Breast epithelium (tissue), 3 donors: ENCODE data around the gene KIAA0040.
A peak's percentile ranks its signal among the peaks of the same experiment; 100 is the strongest.

ENCODE experiments used
- CTCF ChIP-seq, 3 donors: fragments of 450-650 bp; IDR thresholded peaks; one replicate each; pipeline ENCODE4 v1.5.1; 2016 to 2017; ENCODE audit warnings: antibody characterized with exemption in 3 of 3, mild to moderate bottlenecking in 3 of 3, moderate library complexity in 3 of 3
- POLR2A ChIP-seq: fragments of 450-650 bp; IDR thresholded peaks from one replicate; pipeline ENCODE4 v1.6.1; 2016; ENCODE audit warnings: antibody characterized with exemption, mild to moderate bottlenecking, moderate library complexity
- POLR2AphosphoS5 ChIP-seq, 3 donors: sonication (generic); formaldehyde crosslinking; IDR thresholded peaks; one replicate each; pipeline ENCODE4 v1.6.1; 2017; ENCODE audit warnings: antibody characterized with exemption in 3 of 3

GRCh38 chr1:175152006-175152652 is 40.4 kb downstream of the KIAA0040 start:
- TF ChIP-seq CTCF (IDR thresholded peaks at IDR 0.05) = peak; percentile 38 to 87 (median 83)
- TF ChIP-seq POLR2A = no peak
- no peak for TF ChIP-seq POLR2AphosphoS5 (IDR thresholded peaks at IDR 0.05)
